ENCODE data around the gene KRT6B.
A peak's percentile ranks its signal among the peaks of the same experiment; 100 is the strongest.

The KRT6B gene

DNA sequence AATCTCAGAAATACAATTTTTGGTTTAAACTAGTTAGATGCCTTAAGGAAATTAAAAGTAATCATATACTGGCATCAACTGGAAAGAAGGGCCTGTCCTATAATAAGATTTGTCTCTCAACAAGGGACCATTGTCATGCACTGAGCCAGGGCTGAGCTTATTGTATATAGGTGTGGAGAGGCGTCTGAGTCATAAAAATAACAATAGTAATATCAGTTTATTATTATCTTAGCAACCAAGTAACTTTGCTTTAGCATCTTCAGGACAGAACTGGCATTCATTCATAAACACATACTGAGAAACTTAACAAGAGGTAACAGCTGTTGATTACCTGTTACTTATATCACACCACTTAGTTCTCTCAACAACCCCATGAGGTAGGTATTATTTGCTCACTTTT, 24.9 kb downstream of the KRT6B start:
- WGBS (ENCODE audit: extremely low coverage, insufficient coverage, low lambda C conversion rate), result no CpG with 5 or more reads among the region's 1 CpG
- Histone ChIP-seq H3K36me3 (ENCODE audit: control insufficient read depth, insufficient read depth, low read length) (no peaks in the 10 kb centered on the region), H3K4me1 (ENCODE audit: control insufficient read depth, low read depth, low read length) (no peaks in the 10 kb centered on the region), H3K79me2 (ENCODE audit: control insufficient read depth, insufficient read depth, low read length) (no peaks in the 10 kb centered on the region), H3K23ac (ENCODE audit: low read length) (no peak overlapping the region), H4K8ac (ENCODE audit: low read depth, low read length) (no peak overlapping the region), H2BK5ac (ENCODE audit: low read length) (no peak overlapping the region), H3K27me3 (ENCODE audit: insufficient read depth, low read length, poor library complexity) (no peaks in the 10 kb centered on the region), H2BK15ac (replicated peaks; ENCODE audit: low read depth) (no peak overlapping the region), H3K4ac (ENCODE audit: low read depth, low read length) (no peak overlapping the region), H3K4me2 (ENCODE audit: low read length) (no peak overlapping the region), H2BK120ac (ENCODE audit: low read depth, low read length) (no peak overlapping the region), H3K56ac (ENCODE audit: low read length) (no peak overlapping the region), H3K18ac (ENCODE audit: low read length) (no peak overlapping the region), H2AK5ac (ENCODE audit: low read length) (no peak overlapping the region), H3K79me1 (ENCODE audit: low read length) (no peaks in the 10 kb centered on the region), H4K5ac (ENCODE audit: low read length) (no peak overlapping the region), H3K4me3 (ENCODE audit: low read length) (no peak overlapping the region), H3K9ac (ENCODE audit: low read length) (no peak overlapping the region), H3K27ac (ENCODE audit: low read depth, low read length) (no peak overlapping the region)
- no peak for DNase-seq

DNA sequence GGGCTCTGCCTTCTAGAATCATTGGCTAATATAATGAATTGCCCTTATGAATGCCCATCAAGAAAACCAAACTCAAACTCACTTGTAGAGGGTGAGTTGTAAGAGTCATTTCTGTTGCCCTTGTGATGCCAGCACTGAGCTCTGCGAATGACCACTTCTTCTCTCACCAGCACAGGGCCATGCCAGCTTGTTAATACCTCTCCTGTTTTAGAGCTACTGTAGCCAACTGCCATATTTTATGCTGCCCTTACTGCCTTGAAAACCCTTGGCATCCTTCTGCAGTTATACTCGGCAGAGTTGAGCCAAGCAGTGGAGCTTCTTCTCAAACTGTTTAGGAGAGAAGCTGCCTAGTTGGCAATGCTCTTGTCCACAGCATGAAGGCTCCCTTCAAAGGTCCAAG, 25.9 kb downstream of the KRT6B start:
- Histone ChIP-seq H2AK5ac (ENCODE audit: low read length) (no peak overlapping the region), H3K4me3 (ENCODE audit: low read length) (no peak overlapping the region), H3K36me3 (ENCODE audit: control insufficient read depth, insufficient read depth, low read length) (no peaks in the 10 kb centered on the region), H3K9ac (ENCODE audit: low read length) (no peak overlapping the region), H2BK5ac (ENCODE audit: low read length) (no peak overlapping the region), H3K27ac (ENCODE audit: low read depth, low read length) (no peak overlapping the region), H3K18ac (ENCODE audit: low read length) (no peak overlapping the region), H3K79me2 (ENCODE audit: control insufficient read depth, insufficient read depth, low read length) (no peaks in the 10 kb centered on the region), H2BK120ac (ENCODE audit: low read depth, low read length) (no peak overlapping the region), H3K4me1 (ENCODE audit: control insufficient read depth, low read depth, low read length) (no peaks in the 10 kb centered on the region), H3K23ac (ENCODE audit: low read length) (no peak overlapping the region), H3K56ac (ENCODE audit: low read length) (no peak overlapping the region), H2BK15ac (replicated peaks; ENCODE audit: low read depth) (no peak overlapping the region), H3K4ac (ENCODE audit: low read depth, low read length) (no peak overlapping the region), H3K79me1 (ENCODE audit: low read length) (no peaks in the 10 kb centered on the region), H4K8ac (ENCODE audit: low read depth, low read length) (no peak overlapping the region), H3K4me2 (ENCODE audit: low read length) (no peak overlapping the region), H3K27me3 (ENCODE audit: insufficient read depth, low read length, poor library complexity) (no peaks in the 10 kb centered on the region), H4K5ac (ENCODE audit: low read length) (no peak overlapping the region)
- no peak for DNase-seq
- WGBS (ENCODE audit: extremely low coverage, insufficient coverage, low lambda C conversion rate), result no CpG with 5 or more reads among the region's 2 CpGs

DNA sequence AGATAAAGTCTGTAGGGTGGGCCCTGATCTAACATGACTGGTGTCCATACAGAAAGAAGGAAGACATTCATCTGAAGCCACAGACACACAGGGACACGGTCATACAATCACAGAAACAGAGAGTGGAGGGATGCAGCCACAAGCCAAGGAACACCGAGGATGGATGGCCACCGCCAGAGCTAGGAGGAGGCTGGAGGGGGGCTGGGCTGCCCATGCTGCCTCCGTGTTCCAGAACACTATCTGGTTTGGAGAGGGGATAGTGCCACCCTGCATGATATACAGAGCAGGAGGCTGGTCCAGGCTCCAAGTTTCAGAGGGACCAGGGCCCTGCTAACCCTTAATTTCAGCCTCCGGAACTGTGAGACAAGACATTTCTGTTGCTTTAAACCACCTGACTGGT, 26.5 kb downstream of the KRT6B start:
- no peak overlapping the region for H3K4ac ChIP-seq (ENCODE audit: low read depth, low read length)
- no CpG with 5 or more reads among the region's 5 CpGs for WGBS (ENCODE audit: extremely low coverage, insufficient coverage, low lambda C conversion rate)
- no peak overlapping the region for H2BK120ac ChIP-seq (ENCODE audit: low read depth, low read length)
- H3K4me3 ChIP-seq (ENCODE audit: low read length), result no peak overlapping the region
- H4K8ac ChIP-seq (ENCODE audit: low read depth, low read length), result no peak overlapping the region
- DNase-seq, result no peak
- H3K4me1 ChIP-seq (ENCODE audit: control insufficient read depth, low read depth, low read length), result no peaks in the 10 kb centered on the region
- H3K23ac ChIP-seq (ENCODE audit: low read length), result no peak overlapping the region
- no peak overlapping the region for H3K9ac ChIP-seq (ENCODE audit: low read length)
- H2AK5ac ChIP-seq (ENCODE audit: low read length), result no peak overlapping the region
- H3K27ac ChIP-seq (ENCODE audit: low read depth, low read length), result no peak overlapping the region
- H3K79me1 ChIP-seq (ENCODE audit: low read length), result no peaks in the 10 kb centered on the region
- H3K79me2 ChIP-seq (ENCODE audit: control insufficient read depth, insufficient read depth, low read length), result no peaks in the 10 kb centered on the region
- no peak overlapping the region for H4K5ac ChIP-seq (ENCODE audit: low read length)
- H2BK5ac ChIP-seq (ENCODE audit: low read length), result no peak overlapping the region
- no peak overlapping the region for H3K18ac ChIP-seq (ENCODE audit: low read length)
- no peaks in the 10 kb centered on the region for H3K27me3 ChIP-seq (ENCODE audit: insufficient read depth, low read length, poor library complexity)
- H3K4me2 ChIP-seq (ENCODE audit: low read length), result no peak overlapping the region
- no peak overlapping the region for H3K56ac ChIP-seq (ENCODE audit: low read length)
- no peak overlapping the region for H2BK15ac ChIP-seq (replicated peaks; ENCODE audit: low read depth)
- H3K36me3 ChIP-seq (ENCODE audit: control insufficient read depth, insufficient read depth, low read length), result no peaks in the 10 kb centered on the region

DNA sequence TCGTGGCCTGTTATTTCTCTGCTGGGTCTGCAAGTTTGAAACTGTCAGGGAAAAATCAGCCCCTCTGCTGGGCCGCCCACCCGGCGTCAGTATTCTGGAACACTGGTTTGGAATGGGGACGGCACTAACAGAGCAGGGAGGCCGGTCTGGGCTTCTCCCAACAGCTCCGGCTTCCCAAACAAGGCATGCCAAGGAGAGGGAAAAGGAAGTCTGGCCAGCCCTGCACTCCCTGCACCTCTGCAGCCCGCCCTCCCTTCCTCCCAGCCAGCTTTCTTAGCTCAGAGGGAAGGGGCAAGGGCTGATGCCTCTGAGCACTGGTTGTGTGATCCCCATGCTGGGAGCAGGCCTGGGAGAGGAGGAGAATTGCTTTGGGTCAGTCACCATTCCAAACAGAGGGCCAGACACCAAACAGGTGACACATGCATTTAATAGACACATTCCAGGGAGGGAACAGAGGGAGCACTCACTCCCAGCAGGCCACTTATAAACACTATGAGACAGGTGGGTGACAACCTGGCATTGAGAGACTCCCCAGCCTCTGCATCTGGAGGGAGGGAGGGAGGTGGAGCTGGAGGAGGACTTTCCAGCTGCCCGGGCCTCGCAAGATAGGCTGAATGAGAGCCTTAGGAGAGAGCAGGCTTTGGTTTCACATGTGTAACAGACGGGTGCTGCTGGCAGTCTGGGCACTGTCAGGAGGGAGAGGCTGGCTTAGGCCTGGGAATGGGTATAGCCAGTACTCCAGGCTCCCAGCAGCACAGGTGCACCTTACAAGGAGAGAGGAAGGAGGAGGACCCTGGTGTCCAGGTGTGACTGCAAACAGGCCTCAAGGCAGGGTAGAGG, 28.1 kb downstream of the KRT6B start:
- no peaks in the 10 kb centered on the region for H3K79me2 ChIP-seq (ENCODE audit: control insufficient read depth, insufficient read depth, low read length)
- H3K4me3 ChIP-seq (ENCODE audit: low read length), result no peak overlapping the region
- no peak overlapping the region for H2AK5ac ChIP-seq (ENCODE audit: low read length)
- H3K4ac ChIP-seq (ENCODE audit: low read depth, low read length), result no peak overlapping the region
- no peaks in the 10 kb centered on the region for H3K79me1 ChIP-seq (ENCODE audit: low read length)
- H4K5ac ChIP-seq (ENCODE audit: low read length), result no peak overlapping the region
- H3K36me3 ChIP-seq (ENCODE audit: control insufficient read depth, insufficient read depth, low read length), result no peaks in the 10 kb centered on the region
- H4K8ac ChIP-seq (ENCODE audit: low read depth, low read length), result no peak overlapping the region
- H3K23ac ChIP-seq (ENCODE audit: low read length), result no peak overlapping the region
- no peak overlapping the region for H2BK5ac ChIP-seq (ENCODE audit: low read length)
- no peak overlapping the region for H2BK15ac ChIP-seq (replicated peaks; ENCODE audit: low read depth)
- H3K27me3 ChIP-seq (ENCODE audit: insufficient read depth, low read length, poor library complexity), result no peaks in the 10 kb centered on the region
- no peak overlapping the region for H2BK120ac ChIP-seq (ENCODE audit: low read depth, low read length)
- WGBS (ENCODE audit: extremely low coverage, insufficient coverage, low lambda C conversion rate), result no CpG with 5 or more reads among the region's 11 CpGs
- no peak overlapping the region for H3K4me2 ChIP-seq (ENCODE audit: low read length)
- no peak for DNase-seq
- H3K4me1 ChIP-seq (ENCODE audit: control insufficient read depth, low read depth, low read length), result no peaks in the 10 kb centered on the region
- H3K56ac ChIP-seq (ENCODE audit: low read length), result peak overlapping the region; percentile 43
- H3K27ac ChIP-seq (ENCODE audit: low read depth, low read length), result no peak overlapping the region
- H3K18ac ChIP-seq (ENCODE audit: low read length), result no peak overlapping the region
- no peak overlapping the region for H3K9ac ChIP-seq (ENCODE audit: low read length)

DNA sequence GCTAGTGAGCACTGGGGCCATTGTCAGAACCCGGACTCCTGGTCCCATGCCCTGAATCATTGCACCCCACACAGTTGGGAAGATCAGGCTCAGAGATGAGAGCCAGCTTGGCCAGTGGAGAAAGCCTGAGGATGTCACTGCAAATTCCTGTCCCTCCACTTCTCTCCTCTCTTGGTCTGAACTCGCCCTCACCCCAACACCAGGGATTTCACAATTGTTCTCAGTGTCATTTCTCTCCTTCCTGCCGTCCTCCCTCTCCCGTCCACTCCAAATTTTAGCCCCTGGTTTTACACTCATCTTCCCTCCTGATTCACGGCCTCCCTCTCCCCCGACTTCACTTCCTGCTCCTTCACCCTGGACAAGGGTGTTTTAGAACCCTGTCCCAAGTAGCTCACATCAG, 28.9 kb downstream of the KRT6B start:
- Histone ChIP-seq H3K4me2 (ENCODE audit: low read length) (no peak overlapping the region), H3K27me3 (ENCODE audit: insufficient read depth, low read length, poor library complexity) (no peaks in the 10 kb centered on the region), H3K9ac (ENCODE audit: low read length) (no peak overlapping the region), H3K79me2 (ENCODE audit: control insufficient read depth, insufficient read depth, low read length) (no peaks in the 10 kb centered on the region), H2AK5ac (ENCODE audit: low read length) (no peak overlapping the region), H3K36me3 (ENCODE audit: control insufficient read depth, insufficient read depth, low read length) (no peaks in the 10 kb centered on the region), H3K4me3 (ENCODE audit: low read length) (no peak overlapping the region), H2BK5ac (ENCODE audit: low read length) (no peak overlapping the region), H3K4me1 (ENCODE audit: control insufficient read depth, low read depth, low read length) (no peaks in the 10 kb centered on the region), H4K5ac (ENCODE audit: low read length) (no peak overlapping the region), H3K79me1 (ENCODE audit: low read length) (no peaks in the 10 kb centered on the region), H3K4ac (ENCODE audit: low read depth, low read length) (no peak overlapping the region), H3K56ac (ENCODE audit: low read length) (no peak overlapping the region), H4K8ac (ENCODE audit: low read depth, low read length) (no peak overlapping the region), H3K23ac (ENCODE audit: low read length) (no peak overlapping the region), H3K18ac (ENCODE audit: low read length) (no peak overlapping the region), H3K27ac (ENCODE audit: low read depth, low read length) (no peak overlapping the region), H2BK15ac (replicated peaks; ENCODE audit: low read depth) (no peak overlapping the region), H2BK120ac (ENCODE audit: low read depth, low read length) (no peak overlapping the region)
- no peak for DNase-seq
- WGBS (ENCODE audit: extremely low coverage, insufficient coverage, low lambda C conversion rate), result no CpG with 5 or more reads among the region's 6 CpGs

DNA sequence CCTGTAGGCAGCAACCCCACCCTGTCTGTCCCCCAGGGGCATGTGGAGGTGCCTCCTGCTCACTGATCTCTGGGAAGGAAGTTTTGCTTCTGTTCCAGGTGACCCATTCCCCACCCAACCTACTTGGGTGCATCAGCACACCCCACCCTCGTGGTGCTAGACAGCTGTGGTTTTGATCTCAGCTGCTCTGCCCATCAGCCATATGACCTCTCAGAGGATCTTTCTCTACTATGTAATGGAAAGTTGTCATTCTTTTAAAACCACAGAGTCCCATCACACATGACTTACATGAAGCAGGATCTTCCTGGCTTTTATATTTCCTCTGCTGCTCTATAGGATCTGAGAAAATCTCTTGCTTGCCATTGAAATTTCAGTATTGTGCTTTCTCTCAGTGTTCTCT, 32.3 kb downstream of the KRT6B start:
- H3K27me3 ChIP-seq (ENCODE audit: insufficient read depth, low read length, poor library complexity), result no peaks in the 10 kb centered on the region
- H3K4me1 ChIP-seq (ENCODE audit: control insufficient read depth, low read depth, low read length), result no peaks in the 10 kb centered on the region
- no peak overlapping the region for H4K5ac ChIP-seq (ENCODE audit: low read length)
- H3K18ac ChIP-seq (ENCODE audit: low read length), result no peak overlapping the region
- WGBS (ENCODE audit: extremely low coverage, insufficient coverage, low lambda C conversion rate), result no CpG with 5 or more reads among the region's 1 CpG
- no peaks in the 10 kb centered on the region for H3K79me2 ChIP-seq (ENCODE audit: control insufficient read depth, insufficient read depth, low read length)
- H3K36me3 ChIP-seq (ENCODE audit: control insufficient read depth, insufficient read depth, low read length), result no peaks in the 10 kb centered on the region
- no peak overlapping the region for H3K4me3 ChIP-seq (ENCODE audit: low read length)
- H3K27ac ChIP-seq (ENCODE audit: low read depth, low read length), result no peak overlapping the region
- H3K9ac ChIP-seq (ENCODE audit: low read length), result no peak overlapping the region
- no peak overlapping the region for H2BK15ac ChIP-seq (replicated peaks; ENCODE audit: low read depth)
- H2AK5ac ChIP-seq (ENCODE audit: low read length), result no peak overlapping the region
- H2BK120ac ChIP-seq (ENCODE audit: low read depth, low read length), result no peak overlapping the region
- DNase-seq, result no peak
- no peak overlapping the region for H3K4me2 ChIP-seq (ENCODE audit: low read length)
- no peaks in the 10 kb centered on the region for H3K79me1 ChIP-seq (ENCODE audit: low read length)
- H3K23ac ChIP-seq (ENCODE audit: low read length), result no peak overlapping the region
- H4K8ac ChIP-seq (ENCODE audit: low read depth, low read length), result no peak overlapping the region
- H3K4ac ChIP-seq (ENCODE audit: low read depth, low read length), result no peak overlapping the region
- H3K56ac ChIP-seq (ENCODE audit: low read length), result no peak overlapping the region
- H2BK5ac ChIP-seq (ENCODE audit: low read length), result no peak overlapping the region

Data from mesendoderm (in vitro differentiated cells).